OCI-LY1 (cell line): ENCODE results near the gene CHST5.

Experiments
- EZH2 ChIP-seq: fragments of 200-600 bp; sonication (generic), shearing (Covaris generic); IDR thresholded peaks from 2 replicates; pipeline ENCODE4 v1.8.0; 2017; ENCODE audit warnings: borderline replicate concordance, mixed run types, mild to moderate bottlenecking, antibody characterized with exemption, low read length, moderate library complexity, mixed read lengths
- TF ChIP-seq, protein P1 (sequence below): fragments of 200-600 bp; sonication (generic), shearing (Covaris generic); IDR thresholded peaks from 2 replicates; pipeline ENCODE4 v1.5.1; 2017; ENCODE audit warnings: mild to moderate bottlenecking, antibody characterized with exemption, low read length, moderate library complexity, mixed read lengths

DNA sequence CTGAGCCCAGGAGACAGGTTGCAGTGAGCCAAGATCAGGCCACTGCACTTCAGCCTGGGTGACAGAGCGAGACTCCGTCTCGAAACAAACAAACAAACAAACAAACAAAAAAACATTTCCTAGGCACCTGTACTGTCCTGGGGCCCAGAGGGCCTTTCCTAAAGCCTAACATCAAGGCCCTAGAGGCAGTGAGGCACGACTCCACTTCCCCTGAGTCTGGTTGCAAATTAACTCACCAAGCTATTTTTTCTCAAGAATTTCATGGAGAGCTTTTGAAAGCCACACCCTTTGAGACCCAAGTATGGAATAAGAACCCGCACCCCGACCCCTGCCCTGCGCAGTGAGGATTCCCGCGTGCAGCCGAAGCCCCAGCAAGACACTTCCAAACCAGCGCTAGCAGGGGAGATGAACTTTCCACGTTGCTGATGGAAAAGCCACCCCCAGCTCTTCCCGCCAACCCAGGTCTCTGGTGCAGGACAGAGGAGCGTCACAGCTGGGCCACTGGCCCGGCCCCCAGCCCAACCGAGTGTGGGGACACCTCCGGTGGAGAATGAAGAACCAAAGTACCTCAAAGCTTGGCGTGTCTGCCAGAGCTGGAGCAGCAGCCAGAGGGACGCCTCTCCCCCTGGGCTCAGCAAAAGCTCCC is 1.2 kb downstream of the CHST5 start:
- no peak for TF ChIP-seq EZH2
- TF ChIP-seq, protein P1, sequence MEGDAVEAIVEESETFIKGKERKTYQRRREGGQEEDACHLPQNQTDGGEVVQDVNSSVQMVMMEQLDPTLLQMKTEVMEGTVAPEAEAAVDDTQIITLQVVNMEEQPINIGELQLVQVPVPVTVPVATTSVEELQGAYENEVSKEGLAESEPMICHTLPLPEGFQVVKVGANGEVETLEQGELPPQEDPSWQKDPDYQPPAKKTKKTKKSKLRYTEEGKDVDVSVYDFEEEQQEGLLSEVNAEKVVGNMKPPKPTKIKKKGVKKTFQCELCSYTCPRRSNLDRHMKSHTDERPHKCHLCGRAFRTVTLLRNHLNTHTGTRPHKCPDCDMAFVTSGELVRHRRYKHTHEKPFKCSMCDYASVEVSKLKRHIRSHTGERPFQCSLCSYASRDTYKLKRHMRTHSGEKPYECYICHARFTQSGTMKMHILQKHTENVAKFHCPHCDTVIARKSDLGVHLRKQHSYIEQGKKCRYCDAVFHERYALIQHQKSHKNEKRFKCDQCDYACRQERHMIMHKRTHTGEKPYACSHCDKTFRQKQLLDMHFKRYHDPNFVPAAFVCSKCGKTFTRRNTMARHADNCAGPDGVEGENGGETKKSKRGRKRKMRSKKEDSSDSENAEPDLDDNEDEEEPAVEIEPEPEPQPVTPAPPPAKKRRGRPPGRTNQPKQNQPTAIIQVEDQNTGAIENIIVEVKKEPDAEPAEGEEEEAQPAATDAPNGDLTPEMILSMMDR = no peak
